Activated CD8-positive, alpha-beta memory T cell treated with anti-CD3 and anti-CD28 coated beads for 4 hours (primary cell): Measurements from ENCODE around the gene HOXA4.

Experiments
- DNase-seq, 2 donors: peaks; one replicate each; pipeline ENCODE4 v3.0.0-alpha.2; 2020; ENCODE audit warnings: low read depth in 2 of 2

The HOXA4 gene

GRCh38 chr7:27094304-27095049, 36.1 kb downstream of the HOXA4 start:
- DNase-seq = no peak

GRCh38 chr7:27093184-27093895, 37.2 kb downstream of the HOXA4 start:
- DNase-seq = no peak

DNA sequence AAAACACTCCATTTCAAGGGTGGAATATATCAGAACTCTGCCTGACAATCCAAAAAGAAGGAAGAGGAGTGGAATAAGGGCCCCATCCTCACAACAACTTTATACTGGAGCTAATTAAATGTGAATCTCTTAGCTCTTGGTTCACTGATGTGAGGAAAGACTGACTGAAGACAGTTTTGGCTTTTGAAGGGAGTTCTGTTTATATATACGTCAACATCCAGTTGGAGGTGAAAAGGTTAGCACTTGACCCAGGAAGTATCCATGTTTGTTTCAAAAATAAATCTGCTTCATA, 37.8 kb downstream of the HOXA4 start:
- no peak for DNase-seq

DNA sequence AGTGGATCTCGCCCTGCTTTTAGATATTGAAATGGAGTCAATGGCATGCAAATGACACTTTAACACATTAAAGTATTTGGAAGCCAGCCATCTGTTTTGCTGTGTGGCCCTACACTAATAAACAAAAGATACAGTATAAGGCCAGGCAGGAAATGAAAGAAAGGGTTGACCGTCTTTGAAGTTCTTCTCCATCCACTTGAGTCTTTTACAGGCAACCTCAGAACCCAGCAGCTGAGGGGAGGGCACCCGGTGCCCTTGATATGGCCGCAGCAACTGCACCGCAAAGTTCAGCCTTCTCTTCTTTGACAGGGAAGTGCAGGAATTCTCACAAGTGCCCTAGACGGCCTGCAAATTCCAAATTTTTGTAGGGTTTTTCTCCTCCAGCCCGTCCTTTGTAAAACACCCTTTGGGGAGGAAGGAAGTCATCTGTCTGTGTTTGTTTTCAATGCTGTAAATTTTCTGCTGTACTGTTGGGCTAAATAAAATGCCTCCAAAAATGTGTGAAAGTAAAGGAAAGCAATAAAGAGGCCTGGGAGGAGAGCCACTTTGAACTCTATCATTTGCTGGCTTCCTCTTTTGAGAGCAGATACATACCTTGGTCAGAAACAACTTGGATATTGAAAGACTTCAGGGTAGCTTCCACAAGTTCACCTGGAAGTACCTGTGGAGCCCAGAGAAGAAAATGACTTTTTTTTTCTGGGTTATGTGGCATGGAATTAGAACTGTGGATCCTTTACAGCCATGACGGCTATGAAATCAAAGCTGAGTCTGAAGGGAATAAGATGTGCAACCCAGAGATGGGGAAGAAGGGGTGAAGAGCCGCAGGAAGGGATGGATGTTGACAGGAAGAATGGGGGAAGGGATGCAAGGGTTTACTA, 38.4 kb downstream of the HOXA4 start:
- DNase-seq = no peak

DNA sequence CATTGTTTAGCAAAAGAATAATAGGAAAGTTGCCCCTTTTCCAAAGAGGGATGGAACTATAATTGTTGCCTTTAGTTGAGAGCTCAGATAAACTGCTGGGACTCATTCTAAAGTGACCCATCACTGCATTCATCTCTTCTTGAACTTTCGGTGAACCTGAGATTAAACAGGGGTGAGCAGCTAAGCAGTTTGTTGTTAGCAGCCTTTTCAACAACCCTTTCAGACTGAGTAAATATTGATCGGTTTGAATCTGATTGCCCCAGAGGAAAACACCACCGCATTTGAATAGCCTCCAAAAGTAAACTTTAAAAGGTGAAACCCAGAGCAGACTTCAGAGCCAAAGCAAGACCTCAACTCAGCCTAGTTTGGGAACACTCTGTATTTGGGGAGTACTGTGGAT, 39.5 kb downstream of the HOXA4 start:
- no peak for DNase-seq

DNA sequence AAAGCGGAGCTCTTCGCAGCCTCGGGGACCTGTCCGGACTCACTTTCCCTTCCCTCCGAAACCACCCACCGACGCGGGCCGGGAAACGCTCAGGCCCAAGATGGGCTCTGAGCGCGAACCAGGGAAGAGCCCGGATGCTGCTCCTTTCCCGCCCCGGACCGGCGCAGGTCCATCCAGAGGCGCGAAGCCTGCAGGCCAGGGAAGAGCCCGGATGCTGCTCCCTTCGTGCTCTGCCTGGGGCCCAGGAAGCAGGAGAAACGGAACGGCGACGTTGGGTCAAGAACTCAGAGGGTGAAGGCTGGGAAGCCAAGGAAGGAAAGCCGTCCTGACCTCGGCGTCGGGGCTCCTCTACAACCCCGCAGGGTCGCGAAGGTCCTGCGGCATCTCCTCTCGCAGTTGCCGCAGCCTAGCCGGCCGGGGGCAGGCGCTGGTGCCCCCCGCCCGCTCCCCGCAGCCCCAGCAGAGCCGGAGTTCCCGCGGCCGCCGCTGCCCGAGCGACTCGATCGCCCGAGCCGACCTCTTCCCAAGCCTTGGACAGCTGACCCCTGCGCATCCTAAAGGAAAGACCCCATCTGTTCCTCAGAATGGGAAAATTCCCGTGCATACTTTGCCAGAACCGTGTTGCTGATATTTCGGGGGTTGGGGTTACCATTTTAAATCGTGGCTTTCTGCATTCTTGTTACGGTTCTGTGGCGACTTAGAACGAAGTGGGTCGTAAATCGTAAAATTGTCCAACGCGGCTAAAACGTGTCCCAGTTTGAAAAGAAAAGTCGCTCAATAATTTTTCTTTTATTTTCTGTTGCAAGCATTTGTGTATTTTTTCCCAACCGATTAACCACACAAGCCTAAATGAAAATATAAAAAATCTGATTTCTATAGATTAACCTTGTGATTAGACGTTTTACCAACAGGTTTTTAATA, 42.3 kb downstream of the HOXA4 start:
- DNase-seq = no peak

DNA sequence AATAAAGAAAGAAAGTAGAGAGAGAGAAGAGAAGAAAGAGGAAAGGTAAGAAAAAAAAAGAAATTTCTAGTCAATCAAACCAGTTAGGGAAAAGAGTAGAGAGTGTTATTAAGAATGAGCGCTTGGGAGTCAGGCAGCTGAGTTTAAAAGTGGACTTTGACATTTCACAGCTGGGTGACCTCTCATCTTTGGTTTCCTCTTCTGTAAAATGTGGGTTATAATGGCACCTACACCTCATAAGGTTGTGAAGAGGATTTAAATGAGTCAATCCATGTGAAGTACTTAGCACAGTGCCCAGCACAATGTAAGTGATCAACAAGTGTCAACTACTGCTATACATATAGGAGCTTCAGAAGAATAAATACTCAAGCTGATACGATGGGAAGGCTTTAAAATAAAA, 46.9 kb downstream of the HOXA4 start:
- no peak for DNase-seq

DNA sequence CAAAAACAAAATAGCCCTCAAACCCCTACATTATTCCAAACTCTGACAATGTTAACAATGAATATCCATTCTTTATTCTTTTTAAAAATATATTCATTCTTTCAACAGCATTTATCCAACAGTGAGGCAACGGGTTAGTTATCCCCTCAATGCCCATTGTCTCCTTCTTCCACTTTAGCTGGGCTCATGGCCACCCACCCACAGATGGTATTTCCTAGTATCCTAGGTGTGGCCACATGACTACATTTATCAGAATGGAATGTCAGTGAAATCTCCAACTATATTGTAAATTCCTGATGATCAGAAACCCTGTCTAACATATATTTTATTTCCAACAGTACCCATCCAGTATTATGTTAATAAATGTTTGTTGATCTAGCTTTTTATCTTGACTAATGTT, 48.4 kb downstream of the HOXA4 start:
- no peak for DNase-seq

DNA sequence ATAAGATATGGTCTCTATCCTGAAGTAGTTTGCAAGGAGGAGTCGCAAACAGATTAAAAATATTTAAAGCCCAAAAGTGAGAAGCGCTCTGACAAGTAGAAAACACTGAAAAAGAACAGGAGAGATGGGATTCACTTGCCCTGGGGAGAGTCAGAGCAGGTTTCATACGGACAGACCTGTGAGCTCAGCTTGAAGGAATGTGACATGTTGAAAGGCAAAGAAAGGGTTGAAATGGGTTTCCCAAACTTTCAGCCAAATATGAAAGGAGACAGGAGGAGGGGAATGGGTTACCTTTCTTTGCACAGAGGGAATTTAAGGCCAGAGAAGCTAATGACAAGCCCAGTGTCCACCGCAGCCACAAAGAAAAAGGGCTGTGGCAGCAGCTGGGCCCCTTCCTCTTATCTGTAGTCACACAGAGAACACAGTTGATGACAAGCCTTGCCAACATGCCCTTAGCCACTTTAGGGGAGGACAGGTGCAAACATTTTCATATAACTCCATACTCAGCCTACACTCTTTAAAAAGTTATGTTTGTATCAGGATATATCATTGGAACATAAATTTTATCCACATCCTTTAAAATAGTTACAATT, 49.6 kb downstream of the HOXA4 start:
- DNase-seq = no peak

DNA sequence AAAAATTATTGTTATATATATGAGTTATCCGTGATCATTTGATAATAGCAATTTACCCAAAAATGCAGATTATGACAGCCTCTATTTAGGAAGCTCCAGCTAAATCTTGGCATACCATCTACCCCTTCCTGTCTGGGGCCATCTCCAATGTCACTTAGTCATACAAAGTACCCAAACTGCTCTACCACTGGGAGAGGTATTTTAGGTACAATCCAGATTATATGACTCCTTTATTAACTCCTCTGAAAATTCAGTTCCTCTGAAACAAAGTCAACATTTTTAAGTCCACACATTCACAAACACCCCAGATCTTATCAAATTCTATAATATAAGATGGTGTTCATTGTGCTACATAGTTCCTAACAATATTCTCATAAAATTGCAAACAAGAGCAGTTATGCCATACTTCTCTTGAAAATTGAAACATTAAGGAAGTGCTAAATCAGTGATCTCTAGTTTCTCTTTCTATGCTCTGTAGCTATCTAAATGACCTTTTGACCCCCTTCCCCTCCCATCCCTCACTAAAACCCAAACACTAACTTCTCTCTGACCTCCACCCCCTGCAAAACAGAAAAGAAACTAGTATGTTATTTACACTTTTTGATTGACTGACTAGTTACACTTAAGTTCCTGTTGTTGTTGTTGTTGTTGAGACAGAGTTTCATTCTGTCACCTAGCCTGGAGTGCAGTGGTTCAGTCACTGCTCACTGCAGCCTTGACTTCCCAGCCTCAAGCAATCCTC, 51.2 kb downstream of the HOXA4 start:
- DNase-seq = no peak

DNA sequence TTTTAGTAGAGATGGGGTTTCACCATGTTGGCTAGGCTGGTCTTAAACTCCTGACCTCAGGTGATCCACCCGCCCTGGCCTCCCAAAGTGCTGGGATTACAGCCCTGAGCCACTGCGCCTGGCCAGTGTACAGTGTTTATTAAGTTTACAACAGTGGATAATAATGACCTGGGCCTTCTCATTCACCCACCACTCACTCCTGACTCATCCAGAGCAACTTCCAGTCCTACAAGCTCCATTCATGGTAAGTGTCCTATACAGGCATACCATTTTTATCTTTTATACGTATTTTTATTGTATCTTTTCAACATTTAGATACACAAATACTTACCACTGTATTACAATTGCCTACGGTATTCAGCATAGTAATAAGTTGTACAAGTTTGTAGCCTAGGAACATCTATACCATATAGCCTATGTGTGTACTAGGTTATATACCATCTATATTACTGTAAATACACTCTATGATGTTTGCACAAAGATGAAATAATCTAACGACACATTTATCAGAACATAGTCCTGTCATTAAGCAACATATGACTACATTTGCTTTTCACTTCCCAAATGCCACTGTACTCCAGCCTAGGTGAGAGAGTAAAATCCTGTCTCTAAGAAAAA, 51.8 kb downstream of the HOXA4 start:
- no peak for DNase-seq
